GM04503 (cell line): ENCODE measurements around the gene DDX27.
"Not testable (repeated sequence)": the region's sequence is repeated elsewhere in the genome, so short reads cannot be mapped to it uniquely, and the experiment has no call there.

ENCODE experiments used
- DNase-seq: peaks from one replicate; pipeline ENCODE4 v3.0.0-alpha.2; 2012; ENCODE audit warnings: low read depth

Gene DDX27

GRCh38 chr20:49203746-49204145, 15.5 kb upstream of the DDX27 start:
- DNase-seq: no peak

GRCh38 chr20:49207076-49207475, 12.1 kb upstream of the DDX27 start:
- DNase-seq: no peak

- DNase-seq: no peak
These were observed 9.0 kb upstream of the DDX27 start for GRCh38 chr20:49210101-49210756.

- no peak for DNase-seq
These were observed 8.5 kb upstream of the DDX27 start for GRCh38 chr20:49210757-49211110.

- no peak for DNase-seq
These were observed 4.6 kb upstream of the DDX27 start for GRCh38 chr20:49214571-49214970.

- no peak for DNase-seq
These were observed 4.0 kb upstream of the DDX27 start for GRCh38 chr20:49215232-49215631.

- no peak for DNase-seq
These were observed 2.1 kb upstream of the DDX27 start for GRCh38 chr20:49216991-49217578.

GRCh38 chr20:49218739-49219090, 501 bp upstream of the DDX27 start:
- DNase-seq: not testable (repeated sequence)

GRCh38 chr20:49219924-49220831, 962 bp downstream of the DDX27 start:
- DNase-seq: no peak

- DNase-seq: no peak
These were observed 6.7 kb downstream of the DDX27 start for GRCh38 chr20:49225896-49226295.

GRCh38 chr20:49228676-49229075, 9.5 kb downstream of the DDX27 start:
- DNase-seq: no peak

- DNase-seq: no peak
These were observed 10.2 kb downstream of the DDX27 start for GRCh38 chr20:49229381-49229780.

GRCh38 chr20:49230021-49230420, 10.8 kb downstream of the DDX27 start:
- no peak for DNase-seq

- no peak for DNase-seq
These were observed 11.4 kb downstream of the DDX27 start for GRCh38 chr20:49230561-49231133.

- no peak for DNase-seq
These were observed 12.3 kb downstream of the DDX27 start for GRCh38 chr20:49231471-49231870.

GRCh38 chr20:49233226-49233625, 14.0 kb downstream of the DDX27 start:
- DNase-seq: no peak

- no peak for DNase-seq
These were observed 15.6 kb downstream of the DDX27 start for GRCh38 chr20:49234831-49235230.

- DNase-seq: no peak
These were observed 17.1 kb downstream of the DDX27 start for GRCh38 chr20:49236301-49236700.

- no peak for DNase-seq
These were observed 18.3 kb downstream of the DDX27 start for GRCh38 chr20:49237531-49237930.

GRCh38 chr20:49245921-49246740, 26.9 kb downstream of the DDX27 start:
- no peak for DNase-seq

GRCh38 chr20:49247169-49247723, 28.0 kb downstream of the DDX27 start:
- no peak for DNase-seq

- DNase-seq: no peak
These were observed 28.6 kb downstream of the DDX27 start for GRCh38 chr20:49247792-49248191.
